ENCODE data around the gene PFN1.
"Not testable (repeated sequence)": the region's sequence is repeated elsewhere in the genome, so short reads cannot be mapped to it uniquely, and the experiment has no call there.

PFN1 gene

DNA sequence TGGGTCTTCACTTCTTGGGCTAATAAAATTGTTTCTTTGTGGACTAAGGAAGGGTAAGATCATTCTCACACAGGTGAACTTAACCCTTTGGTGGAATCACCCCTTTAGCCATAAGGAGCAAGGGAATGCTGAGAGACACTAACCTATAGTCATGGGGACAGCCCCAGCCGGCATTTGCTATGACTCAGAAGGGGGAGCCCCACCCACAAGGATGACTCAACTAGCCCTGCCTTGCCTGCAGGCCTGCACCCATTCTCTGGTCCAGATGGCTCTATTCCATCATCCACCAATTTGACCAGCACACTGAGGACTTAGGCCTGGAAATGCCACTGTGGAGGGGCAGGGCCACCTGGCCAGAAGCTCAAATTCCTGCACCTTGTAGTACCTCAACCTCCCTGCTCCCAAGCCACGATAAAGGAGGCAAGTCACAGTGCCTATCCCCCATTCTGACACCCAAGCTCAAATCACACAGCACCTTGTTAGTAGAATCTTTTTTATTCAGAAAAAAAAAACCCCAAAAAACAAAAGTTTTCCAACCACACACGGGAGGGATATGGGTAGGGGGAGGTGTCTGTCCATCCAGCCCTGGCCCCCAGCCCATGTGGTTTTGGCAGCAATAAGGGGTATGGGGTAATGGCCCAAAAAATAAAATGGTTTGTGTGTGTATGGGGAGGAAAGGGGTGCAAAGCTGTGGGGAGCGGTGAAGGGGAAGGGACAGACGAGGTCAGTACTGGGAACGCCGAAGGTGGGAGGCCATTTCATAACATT lies 3.0 kb downstream of the PFN1 start:
- peak; percentile 47 for DNase-seq

GRCh38 chr17:4944554-4945175 lies 3.7 kb downstream of the PFN1 start:
- no peak for DNase-seq

GRCh38 chr17:4944163-4944553 lies 4.2 kb downstream of the PFN1 start:
- DNase-seq, result no peak

DNA sequence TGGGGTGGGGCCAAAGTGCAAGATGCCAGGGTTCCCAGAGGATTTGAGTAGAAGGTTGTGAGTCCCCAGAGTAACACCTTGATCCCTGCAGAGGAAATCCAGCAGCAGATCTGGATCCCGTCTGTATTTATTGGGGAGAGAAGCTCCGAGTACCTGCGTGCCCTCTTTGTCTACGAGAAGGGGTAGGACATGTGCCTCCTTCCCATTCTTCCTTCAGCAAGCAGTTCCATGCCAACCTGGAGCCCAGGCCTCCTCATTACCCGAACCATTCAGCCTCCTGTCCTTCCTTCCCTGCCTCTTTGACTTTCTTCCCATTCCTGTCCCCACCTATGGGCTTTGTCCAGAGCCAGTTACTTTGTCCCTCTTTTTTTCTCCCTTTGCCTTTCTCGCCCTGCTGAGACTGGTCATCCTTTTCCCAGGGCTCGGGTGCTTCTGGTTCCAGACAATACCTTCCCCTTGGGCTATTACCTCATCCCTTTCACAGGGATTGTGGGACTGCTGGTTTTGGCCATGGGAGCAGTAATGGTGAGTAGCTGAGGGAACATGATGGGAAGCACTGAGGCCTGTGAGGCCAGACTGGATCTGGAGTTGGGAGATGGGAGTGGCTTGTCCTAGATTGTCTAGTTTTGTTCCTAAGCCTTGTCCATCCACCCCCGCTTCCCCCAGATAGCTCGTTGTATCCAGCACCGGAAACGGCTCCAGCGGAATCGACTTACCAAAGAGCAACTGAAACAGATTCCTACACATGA lies 5.4 kb downstream of the PFN1 start:
- DNase-seq, result no peak

- DNase-seq, result no peak
These were observed 7.1 kb downstream of the PFN1 start for GRCh38 chr17:4941319-4941610.

- no peak for DNase-seq
These were observed 7.6 kb downstream of the PFN1 start for GRCh38 chr17:4940555-4941318.

DNA sequence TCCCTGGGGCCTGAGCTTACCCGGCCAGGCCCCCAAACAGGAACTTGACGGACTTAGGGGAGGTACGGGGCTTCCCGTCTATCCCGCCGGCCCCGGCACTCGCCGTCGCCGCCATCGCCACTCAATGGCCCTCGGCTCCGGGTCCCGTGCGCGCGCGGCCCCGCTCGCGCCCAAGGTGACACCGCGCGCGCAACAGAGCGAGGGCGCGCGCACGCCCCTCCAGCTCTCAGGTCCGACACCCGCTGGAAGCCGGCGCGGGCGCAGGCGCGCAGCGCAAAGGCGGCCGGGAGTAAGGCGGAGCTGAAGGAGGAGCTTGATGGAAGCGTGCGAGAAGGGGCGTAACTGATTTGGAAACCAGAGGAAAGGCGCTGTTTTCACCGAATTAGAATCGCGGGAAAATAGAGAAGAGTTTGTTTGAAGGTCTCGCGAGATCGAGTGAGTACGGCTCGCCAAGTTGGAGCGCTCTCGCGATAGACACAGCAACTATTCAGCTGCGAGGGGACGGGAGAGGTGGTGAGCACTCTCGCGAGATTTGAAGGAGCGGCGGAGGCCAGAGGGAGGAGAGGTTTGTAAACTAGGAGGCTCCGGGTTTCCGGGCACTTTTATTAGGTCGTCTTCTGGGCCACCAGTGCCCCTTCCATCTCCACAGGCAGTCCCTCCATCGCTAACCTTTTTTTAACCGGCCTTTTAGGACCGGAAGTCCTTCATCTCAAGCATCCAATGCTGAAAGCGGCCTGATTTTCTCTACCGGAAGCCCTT lies 8.4 kb downstream of the PFN1 start, which contains the start of the genes RNF167 and SLC25A11:
RNF167 (plus strand) TSS at position 473 of the 759 bp plus-strand sequence. CDS start 642 bp downstream, outside the sequence.
SLC25A11 (minus strand) TSS at position 251 of the 759 bp plus-strand sequence; CDS start at position 115, 136 bp downstream.
- peak; percentile 97 for DNase-seq

- DNase-seq, result no peak
These were observed 8.9 kb downstream of the PFN1 start for GRCh38 chr17:4939546-4939795.

DNA sequence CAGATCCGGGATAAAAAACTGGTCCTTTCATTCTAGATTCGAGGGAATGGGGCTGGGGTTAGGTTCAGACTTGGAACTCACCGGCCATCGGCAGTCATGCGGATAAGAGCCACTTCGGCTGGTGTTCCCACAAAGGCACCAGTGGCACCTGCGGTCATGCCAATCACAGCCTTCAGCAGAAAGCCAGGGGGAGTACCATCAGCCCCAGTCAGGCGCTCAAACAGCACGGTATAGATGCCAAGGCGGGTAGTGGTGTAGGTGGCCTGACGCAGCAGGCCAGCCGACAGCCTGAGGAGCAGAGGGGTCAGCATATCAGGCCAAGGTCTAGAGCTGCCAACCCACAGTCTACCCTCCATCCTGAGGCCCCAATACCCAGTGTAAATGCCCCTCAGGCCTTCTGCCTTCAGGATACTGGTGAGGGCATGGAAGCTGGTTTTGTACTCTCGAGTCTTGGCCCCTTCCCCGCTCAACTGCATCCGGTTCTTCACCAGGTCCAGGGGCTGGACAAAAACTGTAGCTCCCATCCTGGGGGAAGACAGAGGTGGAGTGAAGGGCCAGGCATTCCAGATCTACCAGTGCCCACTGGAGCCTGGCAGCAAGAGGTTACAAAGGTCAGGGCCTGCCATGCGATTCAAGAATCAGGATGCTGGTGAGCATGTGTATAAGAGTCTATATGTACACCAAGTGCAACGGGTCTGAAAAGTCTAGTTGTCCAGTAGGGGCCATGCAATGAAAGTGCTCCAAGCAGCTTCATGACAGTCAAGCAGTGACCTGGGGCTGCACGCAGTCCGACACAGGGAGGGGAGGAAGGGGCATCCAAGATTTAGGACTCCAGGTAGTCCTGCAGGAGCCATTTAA lies 9.4 kb downstream of the PFN1 start:
- peak; percentile 17 for DNase-seq

GRCh38 chr17:4938069-4938491 lies 10.2 kb downstream of the PFN1 start:
- no peak for DNase-seq

- no peak for DNase-seq
These were observed 10.8 kb downstream of the PFN1 start for GRCh38 chr17:4937553-4937952.

DNA sequence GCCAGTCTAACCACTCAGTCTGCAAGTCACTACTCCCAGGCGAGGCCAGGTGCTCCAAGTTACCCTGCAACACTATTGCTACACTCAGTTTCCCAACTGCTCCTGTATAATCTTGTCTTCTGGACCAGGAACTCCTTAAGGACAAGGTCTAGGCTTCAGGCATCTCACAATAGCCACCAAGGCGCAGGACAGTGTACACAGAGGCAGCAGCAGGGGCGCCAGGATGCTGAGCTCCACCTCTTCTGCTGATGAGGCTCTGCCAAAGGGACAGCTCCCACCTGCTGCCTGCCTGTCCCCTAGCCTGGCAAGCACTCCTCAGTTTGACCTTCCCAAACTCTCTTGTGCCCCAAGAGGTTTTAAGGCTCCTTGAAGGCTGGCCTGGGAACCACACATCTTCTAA lies 11.9 kb downstream of the PFN1 start:
- no peak for DNase-seq

DNA sequence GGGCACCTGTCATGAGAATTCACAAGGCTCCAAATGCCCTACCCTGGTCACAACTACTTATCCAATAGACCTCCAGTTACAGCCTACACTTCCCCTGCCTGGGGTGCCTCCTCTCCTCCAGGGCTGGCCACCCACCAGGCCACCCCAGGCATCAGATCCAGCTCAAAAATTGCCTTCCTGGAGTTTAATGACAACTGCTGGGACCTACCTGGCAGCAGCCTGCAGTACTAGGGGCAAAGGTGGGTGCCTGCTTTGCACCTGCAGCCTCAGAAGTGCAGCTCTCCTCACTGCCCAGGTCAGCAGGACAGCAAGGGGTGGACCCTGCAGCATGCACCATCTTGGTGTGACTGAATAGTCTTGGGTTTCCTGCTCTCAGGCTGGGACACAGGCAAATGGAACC lies 12.7 kb downstream of the PFN1 start:
- no peak for DNase-seq

DNA sequence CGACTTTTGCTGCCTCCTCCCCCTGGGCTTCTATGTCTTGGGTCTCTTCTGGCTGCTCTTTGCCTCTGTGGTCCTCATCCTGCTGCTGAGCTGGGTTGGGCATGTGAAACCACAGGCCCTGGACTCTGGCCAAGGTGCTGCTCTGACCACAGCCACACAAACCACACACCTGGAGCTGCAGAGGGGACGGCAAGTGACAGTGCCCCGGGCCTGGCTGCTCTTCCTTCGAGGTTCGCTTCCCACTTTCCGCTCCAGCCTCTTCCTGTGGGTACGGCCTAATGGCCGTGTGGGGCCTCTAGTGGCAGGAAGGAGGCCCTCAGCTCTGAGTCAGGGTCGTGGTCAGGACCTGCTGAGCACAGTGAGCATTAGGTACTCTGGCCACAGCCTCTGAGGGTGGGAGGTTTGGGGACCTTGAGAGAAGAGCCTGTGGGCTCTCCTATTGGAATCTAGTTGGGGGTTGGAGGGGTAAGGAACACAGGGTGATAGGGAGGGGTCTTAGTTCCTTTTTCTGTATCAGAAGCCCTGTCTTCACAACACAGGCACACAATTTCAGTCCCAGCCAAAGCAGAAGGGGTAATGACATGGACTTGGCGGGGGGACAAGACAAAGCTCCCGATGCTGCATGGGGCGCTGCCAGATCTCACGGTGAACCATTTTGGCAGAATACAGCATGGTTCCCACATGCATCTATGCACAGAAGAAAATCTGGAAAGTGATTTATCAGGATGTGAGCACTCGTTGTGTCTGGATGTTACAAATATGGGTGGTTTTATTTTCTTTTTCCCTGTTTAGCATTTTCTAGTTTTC lies 14.0 kb downstream of the PFN1 start:
- peak; percentile 47 for DNase-seq

- DNase-seq, result no peak
These were observed 14.7 kb downstream of the PFN1 start for GRCh38 chr17:4933646-4934045.

- DNase-seq, result no peak
These were observed 15.6 kb downstream of the PFN1 start for GRCh38 chr17:4932756-4933155.

GRCh38 chr17:4931963-4932362 lies 16.4 kb downstream of the PFN1 start, which contains the start of gene GP1BA:
Gene GP1BA (plus strand): TSS chr17:4932277. CDS start chr17:4932605, 328 bp downstream.
- DNase-seq, result no peak

GRCh38 chr17:4928881-4929280 lies 19.4 kb downstream of the PFN1 start:
- no peak for DNase-seq

DNA sequence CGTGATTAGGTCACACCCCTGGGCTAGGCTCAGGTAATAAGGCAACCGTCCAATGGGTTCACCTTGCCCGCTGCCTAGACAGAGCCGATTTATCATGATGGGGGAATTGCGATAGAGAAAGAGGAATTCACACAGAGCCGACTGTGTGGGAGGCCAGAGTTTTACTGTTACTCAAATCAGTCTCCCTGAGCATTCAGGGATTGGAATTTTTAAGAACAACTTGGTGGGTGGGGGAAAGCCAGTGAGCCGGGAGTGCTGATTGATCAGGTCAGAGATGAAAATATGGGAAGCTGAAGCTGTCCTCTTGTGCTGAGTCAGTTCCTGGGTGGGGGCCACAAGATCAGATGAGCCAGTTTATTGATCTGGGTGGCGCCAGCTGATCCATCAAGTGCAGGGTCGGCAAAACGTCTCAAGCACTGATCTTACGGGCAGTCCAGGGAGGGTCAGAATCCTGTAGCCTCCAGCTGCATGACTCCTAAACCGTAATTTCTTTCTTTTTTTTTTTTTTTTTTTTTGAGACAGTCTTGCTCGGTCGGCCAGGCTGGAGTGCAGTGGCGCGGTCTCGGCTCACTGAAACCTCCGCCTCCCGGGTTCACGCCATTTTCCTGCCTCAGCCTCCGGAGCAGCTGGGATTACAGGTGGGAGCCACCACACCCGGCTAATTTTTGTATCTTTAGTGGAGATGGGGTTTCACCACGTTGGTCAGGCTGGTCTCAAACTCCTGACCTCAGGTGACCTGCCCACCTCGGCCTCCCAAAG lies 21.6 kb downstream of the PFN1 start:
- not testable (repeated sequence) for DNase-seq

DNA sequence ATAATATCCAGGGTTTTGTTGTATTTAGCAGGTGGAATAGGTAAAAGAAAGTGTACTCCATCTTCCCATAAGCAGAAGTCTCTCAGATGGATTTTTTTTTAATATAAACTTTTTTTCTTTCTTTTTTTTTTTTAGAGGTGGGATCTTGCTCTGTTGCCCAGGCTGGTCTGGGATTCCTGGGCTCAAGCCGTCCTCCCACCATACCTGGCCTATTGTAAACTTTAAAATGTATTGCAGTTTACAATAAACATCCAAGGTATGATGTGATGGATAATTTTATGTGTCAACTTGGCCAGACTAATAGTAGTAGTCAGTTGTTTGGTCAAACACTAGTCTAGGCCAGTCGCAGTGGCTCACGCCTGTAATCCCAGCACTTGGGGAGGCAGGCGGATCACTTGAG lies 27.0 kb downstream of the PFN1 start:
- no peak for DNase-seq

Data from NCI-H69 (cell line).